HG03135 (cell line): ENCODE data around the gene LPA.
"Not testable (repeated sequence)": the region's sequence is repeated elsewhere in the genome, so short reads cannot be mapped to it uniquely, and the experiment has no call there.

Source experiments
- ATAC-seq: cut with Tn5 transposase; IDR thresholded peaks from one replicate; pipeline ENCODE4 v1.9.1; 2021; ENCODE audit warnings: mild to moderate bottlenecking, moderate library complexity; ENCODE audit not compliant: unreplicated experiment

LPA gene

GRCh38 chr6:160662429-160662828 is 1.6 kb downstream of the LPA start:
- no peak for ATAC-seq

- ATAC-seq, result no peak
Measured at GRCh38 chr6:160661216-160661615, 2.9 kb downstream of the LPA start.

- ATAC-seq, result no peak
Measured at GRCh38 chr6:160659562-160659961, 4.5 kb downstream of the LPA start.

GRCh38 chr6:160634706-160635105 is 29.4 kb downstream of the LPA start:
- ATAC-seq, result no peak

- no peak for ATAC-seq
Measured at GRCh38 chr6:160595838-160596832, 67.9 kb downstream of the LPA start.

- ATAC-seq, result not testable (repeated sequence)
Measured at GRCh38 chr6:160595297-160595696, 68.8 kb downstream of the LPA start.

GRCh38 chr6:160586374-160586773 is 77.7 kb downstream of the LPA start:
- ATAC-seq, result no peak

- ATAC-seq, result no peak
Measured at GRCh38 chr6:160583794-160584193, 80.3 kb downstream of the LPA start.

- no peak for ATAC-seq
Measured at GRCh38 chr6:160581406-160581805, 82.7 kb downstream of the LPA start.

- ATAC-seq, result not testable (repeated sequence)
Measured at GRCh38 chr6:160578515-160578914, 85.6 kb downstream of the LPA start.

GRCh38 chr6:160573943-160574342 is 90.1 kb downstream of the LPA start:
- no peak for ATAC-seq

- not testable (repeated sequence) for ATAC-seq
Measured at GRCh38 chr6:160571201-160571600, 92.9 kb downstream of the LPA start.

GRCh38 chr6:160544802-160545201 is 119.3 kb downstream of the LPA start:
- ATAC-seq, result no peak

- ATAC-seq, result no peak
Measured at GRCh38 chr6:160535270-160535669, 128.8 kb downstream of the LPA start.

GRCh38 chr6:160534050-160534696 is 129.9 kb downstream of the LPA start:
- peak; percentile 80 for ATAC-seq

GRCh38 chr6:160532315-160532714 is 131.8 kb downstream of the LPA start:
- ATAC-seq, result no peak

GRCh38 chr6:160531826-160532225 is 132.2 kb downstream of the LPA start:
- no peak for ATAC-seq

GRCh38 chr6:160529524-160529923 is 134.6 kb downstream of the LPA start:
- ATAC-seq, result not testable (repeated sequence)

GRCh38 chr6:160523223-160523622 is 140.9 kb downstream of the LPA start:
- ATAC-seq, result no peak

GRCh38 chr6:160520043-160520904 is 143.8 kb downstream of the LPA start:
- ATAC-seq, result peak; percentile 79

GRCh38 chr6:160519603-160520042 is 144.5 kb downstream of the LPA start:
- ATAC-seq, result peak; percentile 86
